Upper lobe of right lung (tissue), 1 donor: ENCODE measurements around the gene RHOBTB1. TPM values are rescaled to one million over a fixed set of nuclear protein-coding genes. Genes with fewer than 3 reads are reported as not detected.

Experiments
- ATAC-seq: fragments of 200-7000 bp; cut with Tn5 transposase; one replicate; pipeline ENCODE4 v1.9.1; 2020; ENCODE audit warnings: mild to moderate bottlenecking, moderate library complexity
- DNase-seq: peaks from one replicate; pipeline ENCODE4 v3.0.0-alpha.2; 2020
- H3K27ac ChIP-seq: fragments of 200-600 bp; one replicate; pipeline ENCODE4 v1.8.0; 2022
- H3K27me3 ChIP-seq: fragments of 200-600 bp; one replicate; pipeline ENCODE4 v1.8.0; 2022; ENCODE audit warnings: mild to moderate bottlenecking
- H3K36me3 ChIP-seq: fragments of 200-600 bp; one replicate; pipeline ENCODE4 v1.8.0; 2022
- H3K4me1 ChIP-seq: fragments of 200-600 bp; one replicate; pipeline ENCODE4 v1.8.0; 2022
- H3K4me3 ChIP-seq: fragments of 200-600 bp; one replicate; pipeline ENCODE4 v1.8.0; 2022; ENCODE audit warnings: mild to moderate bottlenecking
- H3K9me3 ChIP-seq: fragments of 200-600 bp; one replicate; pipeline ENCODE4 v1.8.0; 2022
- CTCF ChIP-seq: fragments of 200-600 bp; IDR thresholded peaks from one replicate; pipeline ENCODE4 v1.8.0; 2022; ENCODE audit warnings: antibody characterized with exemption
- intact Hi-C: fragments of 100-400 bp; cut with DNase I; formaldehyde crosslinking; loops from one replicate; pipeline ENCODE4 v1.11.0; 2022
- total RNA-seq: library from RNA; stranded (reverse); fragmentation: NEBNext Ultra II Directional; extraction: Animal tissue kit (Norgen Biotek cat#: 25700); gene quantifications from one replicate; pipeline ENCODE4 v1.2.1, GENCODE V29; 2021
- donor health status: DM: no; HTN: yes; CAD: no; lungs with severe emphysema.

RHOBTB1 gene
- total RNA-seq, 1 donor from 2014 or later: 14.5 TPM

- TF ChIP-seq CTCF: no peak
- Histone ChIP-seq H3K4me1 (no peaks in the 10 kb centered on the region), H3K27ac (no peak overlapping the region), H3K27me3 (no peaks in the 10 kb centered on the region), H3K9me3 (no peaks in the 10 kb centered on the region), H3K4me3 (no peak overlapping the region), H3K36me3 (no peaks in the 10 kb centered on the region)
- intact Hi-C loops: no loop called here
- ATAC-seq: no peak
- no peak for DNase-seq
Observed at GRCh38 chr10:60863796-60864195, 80.2 kb downstream of the RHOBTB1 start.

DNA sequence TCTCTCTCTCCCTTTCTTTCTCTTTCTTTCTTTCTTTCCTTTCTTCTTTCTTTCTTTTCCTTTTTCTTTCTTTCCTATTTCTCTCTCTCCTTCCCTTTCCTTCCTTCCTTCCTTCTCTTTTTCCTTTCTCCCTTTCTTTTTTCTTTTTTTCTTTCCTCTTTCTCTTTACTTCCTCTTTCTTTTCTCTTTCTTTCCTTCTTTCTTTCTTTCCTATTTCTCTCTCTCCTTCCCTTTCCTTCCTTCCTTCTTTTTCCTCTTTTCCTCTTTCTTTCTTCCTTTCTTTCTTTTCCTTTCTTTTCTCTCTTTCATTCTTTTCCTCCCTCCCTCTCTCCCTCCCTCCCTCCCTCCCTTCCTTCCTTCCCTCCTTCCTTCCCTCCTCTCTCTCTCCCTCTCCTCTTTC is 81.5 kb downstream of the RHOBTB1 start:
- H3K9me3 ChIP-seq: no peaks in the 10 kb centered on the region
- no peaks in the 10 kb centered on the region for H3K4me1 ChIP-seq
- H3K36me3 ChIP-seq: no peaks in the 10 kb centered on the region
- no peak for DNase-seq
- no peak for ATAC-seq
- H3K27me3 ChIP-seq: no peaks in the 10 kb centered on the region
- H3K4me3 ChIP-seq: no peak overlapping the region
- H3K27ac ChIP-seq: no peak overlapping the region
- intact Hi-C loops: no loop called here
- TF ChIP-seq CTCF: no peak

- Histone ChIP-seq H3K27me3 (no peaks in the 10 kb centered on the region), H3K9me3 (peaks cover 9% of the 10 kb centered on the region), H3K36me3 (no peaks in the 10 kb centered on the region), H3K4me1 (no peaks in the 10 kb centered on the region), H3K4me3 (no peak overlapping the region), H3K27ac (no peak overlapping the region)
- no peak for DNase-seq
- ATAC-seq: no peak
- intact Hi-C loops: no loop called here
- TF ChIP-seq CTCF: no peak
Observed at GRCh38 chr10:60856405-60856804, 87.6 kb downstream of the RHOBTB1 start.

DNA sequence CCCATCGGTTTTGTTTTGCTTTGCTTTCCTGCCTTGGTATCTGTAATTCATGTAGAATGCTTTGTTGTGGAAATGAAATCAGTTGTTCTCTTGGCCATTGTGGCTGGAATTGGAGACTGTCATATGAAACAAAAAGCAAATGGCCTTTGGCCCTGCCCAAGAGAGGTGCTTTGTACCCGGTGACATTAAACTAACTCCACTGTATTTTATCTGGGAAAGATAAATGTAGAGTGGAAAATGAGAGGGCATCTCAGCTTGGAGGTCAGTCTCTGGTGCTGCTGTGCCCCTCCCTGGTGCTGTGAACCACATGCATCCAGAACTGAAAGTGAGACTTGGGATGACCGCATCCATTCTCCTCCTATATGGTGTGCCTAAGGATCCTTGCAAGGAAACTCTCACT is 90.3 kb downstream of the RHOBTB1 start:
- DNase-seq (no peak), ATAC-seq (no peak)
- no peak for TF ChIP-seq CTCF
- H3K4me3 ChIP-seq: no peak overlapping the region
- H3K9me3 ChIP-seq: peaks cover 9% of the 10 kb centered on the region
- H3K4me1 ChIP-seq: peaks cover 4% of the 10 kb centered on the region
- intact Hi-C loops: no loop called here
- no peak overlapping the region for H3K27ac ChIP-seq
- no peaks in the 10 kb centered on the region for H3K27me3 ChIP-seq
- H3K36me3 ChIP-seq: no peaks in the 10 kb centered on the region

- no peak for DNase-seq
- TF ChIP-seq CTCF: no peak
- no peak for ATAC-seq
- Histone ChIP-seq H3K27ac (no peak overlapping the region), H3K36me3 (no peaks in the 10 kb centered on the region), H3K9me3 (peaks cover 9% of the 10 kb centered on the region), H3K27me3 (no peaks in the 10 kb centered on the region), H3K4me1 (peaks cover 8% of the 10 kb centered on the region), H3K4me3 (no peak overlapping the region)
- intact Hi-C loops: no loop called here
Observed at GRCh38 chr10:60853107-60853506, 90.9 kb downstream of the RHOBTB1 start.

GRCh38 chr10:60849740-60850139 is 94.2 kb downstream of the RHOBTB1 start:
- Histone ChIP-seq H3K4me3 (no peak overlapping the region), H3K27me3 (no peaks in the 10 kb centered on the region), H3K4me1 (peaks cover 12% of the 10 kb centered on the region), H3K27ac (no peak overlapping the region), H3K9me3 (no peaks in the 10 kb centered on the region), H3K36me3 (no peaks in the 10 kb centered on the region)
- ATAC-seq: no peak
- no peak for DNase-seq
- intact Hi-C loops: no loop called here
- TF ChIP-seq CTCF: no peak
